NCI-H146 treated with DMSO at 0.1 percent for 48 hours (cell line): ENCODE data around the gene BTBD2.

Experiments
- DNase-seq: peaks from one replicate; lab custom pipeline; 2025; ENCODE audit not compliant: unreplicated experiment; lab: John Stamatoyannopoulos, UW

The BTBD2 gene

DNA sequence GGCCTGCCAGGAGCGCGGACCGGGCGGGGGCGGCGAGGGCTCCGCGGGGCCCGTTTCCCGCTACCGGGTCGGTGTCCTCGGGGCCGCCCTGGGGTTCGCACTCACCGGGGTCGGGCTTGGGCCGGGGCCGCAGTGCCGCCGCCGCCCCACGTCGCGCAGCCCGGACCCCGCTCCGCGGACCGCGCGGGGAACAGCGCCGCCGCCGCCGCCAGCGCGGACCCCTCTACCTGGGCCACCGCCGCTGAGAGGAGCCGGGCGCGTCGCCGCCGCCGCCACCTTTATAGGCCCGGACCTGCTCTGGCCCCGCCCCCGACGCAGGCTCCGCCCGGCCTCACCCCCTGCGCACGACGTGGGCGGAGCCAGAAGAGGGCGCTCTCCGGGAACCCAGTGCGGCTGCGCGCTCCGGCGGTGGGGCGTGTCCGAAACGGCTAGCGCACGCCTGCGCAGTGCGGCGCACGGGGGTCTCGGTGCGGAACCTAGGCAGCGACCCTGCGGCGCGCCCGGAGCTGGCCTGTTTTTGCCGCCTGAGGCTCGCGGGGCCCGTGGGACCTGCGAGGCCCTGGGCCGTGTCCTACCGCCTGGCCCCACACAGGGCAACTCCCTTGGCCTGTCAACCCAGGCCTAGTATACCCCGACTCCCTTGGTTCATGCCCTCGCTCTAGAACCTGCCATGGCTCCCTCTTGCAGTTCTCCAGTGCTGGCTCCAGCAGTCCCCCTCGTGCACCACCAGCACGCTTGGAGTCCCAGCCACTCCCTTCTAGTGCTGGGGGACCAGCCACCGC is 35.7 kb upstream of the BTBD2 start, which contains the start of gene MKNK2:
Gene MKNK2, minus strand, starts transcription at position 254 of the 782 bp plus-strand sequence. CDS start 393 bp downstream, outside the sequence.
- DNase-seq = peak; percentile 25

DNA sequence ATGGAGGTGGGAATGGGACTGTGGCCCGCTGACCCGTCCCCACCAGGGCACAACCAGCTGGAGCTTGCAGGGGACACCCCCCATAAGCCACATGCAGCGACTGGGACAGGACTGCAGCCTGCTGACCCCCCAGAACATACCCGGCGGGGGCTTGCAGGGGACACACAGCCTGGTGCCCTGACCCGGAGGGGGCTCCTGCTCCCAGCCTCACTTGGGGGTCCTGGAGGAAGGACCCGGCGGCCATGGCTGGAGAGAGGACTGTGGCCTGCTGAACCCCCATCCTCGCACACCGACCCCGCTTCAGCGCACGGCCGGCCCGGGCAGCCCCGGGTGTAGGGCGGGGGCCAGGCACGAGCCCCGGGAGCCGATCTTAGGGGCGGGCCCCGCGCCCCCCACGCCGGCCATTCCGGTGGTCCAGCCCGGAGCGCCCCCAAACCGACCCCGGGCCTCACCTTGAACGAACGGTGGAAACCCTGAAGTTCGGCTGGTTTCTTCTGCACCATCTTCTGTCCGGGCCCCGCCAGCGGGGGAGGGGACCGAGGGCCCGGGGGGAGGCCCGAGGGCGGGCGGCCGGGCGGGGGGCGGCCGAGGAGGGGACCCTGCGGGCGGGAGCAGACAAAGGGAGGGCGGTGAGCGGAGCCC is 35.0 kb upstream of the BTBD2 start:
- DNase-seq = no peak

DNA sequence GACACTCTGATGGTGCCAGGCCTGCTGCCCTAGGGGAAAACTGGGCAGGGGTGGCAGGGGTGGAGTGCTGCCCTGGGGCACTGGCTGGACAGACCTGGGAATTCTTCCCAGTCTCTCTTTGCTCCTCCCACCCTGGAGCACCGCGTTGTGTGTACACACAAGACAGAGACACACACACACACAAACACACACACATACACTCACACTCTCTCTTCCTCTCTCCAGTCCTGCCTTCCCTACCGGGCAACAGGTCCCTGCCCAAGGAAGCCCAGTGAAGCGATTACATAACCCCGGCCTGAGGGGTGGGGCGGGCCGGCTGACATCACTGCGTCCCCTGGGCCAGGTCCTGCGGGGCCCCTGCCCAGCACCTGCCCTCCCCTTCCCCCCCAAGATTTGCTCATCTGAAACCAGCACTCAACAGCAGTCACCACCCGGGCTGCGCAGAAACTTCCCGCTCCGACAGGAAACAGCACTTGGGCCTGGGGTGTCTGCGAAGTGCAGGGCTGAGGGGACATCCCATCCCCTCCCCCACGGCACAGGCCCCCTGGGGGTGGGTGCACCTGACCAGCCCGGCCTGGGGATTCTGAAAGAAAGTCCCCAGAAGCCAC is 34.3 kb upstream of the BTBD2 start:
- DNase-seq = peak; percentile 18

DNA sequence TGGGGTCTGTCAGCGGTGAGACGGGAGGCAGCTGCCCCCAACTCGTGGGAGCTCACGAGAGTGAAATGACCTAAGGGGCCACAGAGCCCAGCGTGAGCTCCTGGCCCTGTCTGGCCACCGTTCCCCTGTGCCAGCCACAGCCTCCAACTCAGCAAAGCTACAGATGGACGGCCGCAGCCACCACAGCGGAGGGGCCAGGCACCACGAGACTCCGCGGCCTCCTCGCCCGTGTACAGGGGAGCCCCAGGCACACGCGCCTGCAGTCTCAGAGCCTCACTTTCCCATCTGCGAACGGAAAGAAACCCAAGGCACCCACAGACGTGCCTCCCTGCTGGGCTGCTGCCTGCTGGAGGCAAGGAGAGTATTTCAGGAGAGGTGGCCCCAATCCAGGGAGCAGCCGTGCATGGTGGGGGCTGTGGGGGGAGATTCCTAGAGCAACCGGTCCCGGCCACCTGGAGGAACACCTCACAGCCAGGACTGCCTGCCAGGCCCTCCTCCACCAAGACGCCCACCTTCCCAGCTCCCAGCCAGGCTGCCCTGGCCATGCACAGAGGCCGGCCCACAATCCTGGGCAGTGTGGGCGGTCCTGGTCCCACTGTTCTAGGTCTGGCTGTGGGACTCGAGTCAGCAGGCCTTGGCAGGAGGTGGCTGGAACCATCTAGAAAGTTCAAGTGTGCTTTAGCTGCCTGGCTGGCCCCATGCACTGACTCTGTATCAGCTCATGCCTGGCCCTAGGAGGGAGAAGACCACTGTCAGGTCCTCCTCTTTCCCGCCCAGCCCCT is 33.6 kb upstream of the BTBD2 start:
- DNase-seq = no peak

DNA sequence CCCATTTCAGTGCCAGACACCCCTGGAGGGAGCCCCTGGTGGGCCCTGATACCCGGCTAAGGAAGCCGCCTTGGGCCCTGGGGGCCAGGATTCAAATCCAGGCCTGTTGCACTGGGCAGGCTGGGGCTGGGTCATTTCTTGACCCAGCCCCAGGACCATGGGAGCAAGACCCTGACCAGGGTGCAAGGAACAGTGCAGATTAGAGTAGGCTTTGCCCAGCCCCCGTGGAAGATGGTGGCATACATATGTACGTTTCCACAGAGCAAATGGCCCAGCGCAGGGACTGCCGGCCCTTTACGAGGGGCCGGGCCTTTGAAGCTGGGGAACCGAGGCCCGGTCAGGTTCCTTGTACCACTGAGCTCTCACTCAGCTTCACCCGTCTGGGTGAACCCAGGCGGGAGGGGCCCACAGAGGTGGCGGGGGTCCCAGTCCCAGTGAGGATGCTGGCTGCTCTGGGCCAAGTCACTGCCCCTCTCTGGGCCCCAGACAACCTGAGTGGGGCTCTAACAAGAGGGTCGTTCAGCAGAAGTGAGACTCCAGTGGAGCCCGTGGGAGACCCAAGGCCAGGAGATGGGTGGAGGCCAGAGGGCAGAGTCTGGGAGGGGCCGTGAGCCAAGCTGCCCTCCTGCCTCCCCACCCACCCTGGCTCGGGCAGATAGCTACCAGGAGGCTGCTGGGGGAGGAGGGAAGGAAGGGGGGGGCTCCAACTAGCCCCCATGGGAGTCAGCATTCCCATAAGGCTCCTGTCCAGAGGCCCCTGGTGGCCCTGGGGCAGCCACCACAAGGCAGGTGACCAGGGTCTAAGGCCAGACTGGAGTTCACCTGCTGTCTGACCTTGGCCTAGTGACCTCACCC is 32.8 kb upstream of the BTBD2 start:
- no peak for DNase-seq

DNA sequence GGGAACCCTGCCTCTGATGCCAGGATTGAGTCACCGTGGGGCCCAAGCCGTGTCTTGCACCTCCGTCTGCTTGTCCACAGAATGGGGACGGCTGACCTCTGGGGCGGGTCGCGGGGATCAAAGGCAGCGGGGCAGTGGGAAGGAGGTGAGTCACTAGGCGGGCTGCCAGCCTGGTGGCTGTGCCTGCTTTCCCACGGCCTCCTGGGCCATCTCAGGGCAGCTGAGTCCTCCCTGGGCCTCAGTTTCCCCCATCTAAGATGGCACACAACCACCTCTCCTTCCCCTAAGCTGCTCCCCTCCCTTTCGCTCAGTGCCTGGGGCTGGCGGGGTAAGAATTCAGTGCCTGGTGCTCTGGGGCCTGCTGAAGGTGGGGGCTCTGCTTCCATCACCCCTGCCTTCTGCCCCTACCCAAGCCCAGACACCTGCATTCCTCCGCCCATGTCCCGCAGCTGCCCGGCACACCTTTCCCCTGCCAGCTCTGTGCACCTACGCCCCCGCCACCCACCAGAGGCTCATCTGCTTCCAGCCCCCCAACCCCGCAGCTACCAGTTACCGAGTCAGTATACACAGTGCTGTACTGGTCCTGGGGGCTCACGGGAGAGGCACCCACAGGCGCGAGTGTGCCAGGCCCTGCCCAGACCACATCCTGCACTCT is 32.1 kb upstream of the BTBD2 start:
- no peak for DNase-seq

DNA sequence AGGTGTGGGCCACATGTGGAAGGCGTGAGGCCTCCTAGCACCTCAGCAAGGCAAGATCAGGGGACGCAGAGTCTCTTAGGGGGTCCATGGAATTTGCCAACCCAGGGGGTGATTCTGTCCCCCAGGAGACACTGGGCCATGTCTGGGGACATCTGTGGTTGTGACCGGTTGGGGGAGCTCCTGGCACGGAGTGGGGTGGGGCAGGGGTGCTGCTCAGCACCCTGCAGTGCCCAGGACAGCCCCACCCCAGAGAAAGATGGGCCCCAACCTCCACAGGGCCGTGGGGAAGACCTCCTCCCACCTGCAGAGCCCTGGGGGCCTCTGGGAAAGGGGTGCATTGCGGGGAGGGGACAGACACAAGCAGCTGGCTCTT is 31.5 kb upstream of the BTBD2 start:
- no peak for DNase-seq

DNA sequence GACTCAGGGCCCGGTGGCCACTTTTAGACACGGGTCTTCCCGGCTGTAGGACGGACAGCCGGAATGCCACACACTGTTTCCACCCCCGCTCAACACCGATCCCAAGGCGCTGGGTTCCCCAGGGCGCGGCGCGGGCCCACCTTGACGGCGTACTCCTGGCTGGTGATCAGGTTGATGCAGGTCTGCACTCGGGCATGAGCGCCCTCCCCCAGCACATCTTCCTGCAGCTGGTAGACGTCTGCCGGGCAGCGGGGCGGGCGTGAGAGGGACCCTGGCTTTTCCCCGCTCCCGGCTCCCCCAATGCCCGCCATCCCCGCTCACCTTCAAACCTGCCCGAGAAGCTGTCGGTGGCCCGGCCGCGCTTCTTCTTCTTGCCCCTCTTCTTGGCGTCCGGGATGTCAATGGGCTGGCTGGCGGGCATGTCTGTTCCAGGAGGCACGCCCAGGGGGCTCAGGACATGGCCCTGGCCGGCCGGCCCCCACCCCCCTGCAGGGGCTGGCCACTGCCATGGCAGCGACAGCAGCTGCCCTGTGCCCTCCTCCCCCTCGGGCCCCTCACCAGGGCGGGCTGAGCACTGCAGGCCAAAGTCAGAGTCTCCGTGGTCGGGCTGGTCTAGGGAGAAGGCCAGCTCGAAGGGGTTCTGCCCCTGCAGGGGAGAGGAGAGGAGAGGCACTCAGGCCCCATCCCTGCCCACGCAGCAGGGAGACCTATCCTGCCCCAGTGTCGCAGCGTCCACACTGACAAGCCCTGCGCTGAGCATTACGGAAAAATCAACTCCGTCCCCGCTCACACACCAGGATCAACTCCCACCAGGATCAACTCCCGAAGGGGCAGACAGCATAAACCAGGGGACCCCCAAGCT is 30.8 kb upstream of the BTBD2 start:
- DNase-seq = no peak

DNA sequence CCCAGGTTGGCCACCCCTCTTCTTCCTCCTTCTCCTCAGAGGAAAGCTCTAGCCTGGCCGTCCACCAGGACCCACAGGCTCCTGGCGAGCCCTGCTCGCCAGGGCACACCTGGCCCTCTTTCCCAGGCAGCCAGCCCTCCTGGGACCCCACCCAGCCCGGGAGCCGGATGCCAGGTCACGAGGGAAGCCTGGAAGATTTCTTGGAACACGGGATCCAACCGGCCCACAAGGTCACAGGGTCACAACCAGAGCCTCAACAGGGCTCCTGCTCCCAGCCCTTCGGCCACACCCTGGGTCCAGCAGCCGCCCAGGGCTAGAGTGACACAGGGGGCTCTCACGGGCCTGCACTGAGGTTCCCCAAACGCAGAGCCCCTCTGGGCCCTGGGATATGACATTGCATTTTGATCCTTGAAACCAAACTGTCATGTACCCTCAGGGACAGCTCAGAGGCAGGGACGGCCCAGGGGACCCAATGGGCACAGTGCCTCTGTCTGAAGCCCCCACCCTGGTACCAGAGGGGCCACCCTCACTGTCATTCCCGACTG is 30.1 kb upstream of the BTBD2 start:
- no peak for DNase-seq

DNA sequence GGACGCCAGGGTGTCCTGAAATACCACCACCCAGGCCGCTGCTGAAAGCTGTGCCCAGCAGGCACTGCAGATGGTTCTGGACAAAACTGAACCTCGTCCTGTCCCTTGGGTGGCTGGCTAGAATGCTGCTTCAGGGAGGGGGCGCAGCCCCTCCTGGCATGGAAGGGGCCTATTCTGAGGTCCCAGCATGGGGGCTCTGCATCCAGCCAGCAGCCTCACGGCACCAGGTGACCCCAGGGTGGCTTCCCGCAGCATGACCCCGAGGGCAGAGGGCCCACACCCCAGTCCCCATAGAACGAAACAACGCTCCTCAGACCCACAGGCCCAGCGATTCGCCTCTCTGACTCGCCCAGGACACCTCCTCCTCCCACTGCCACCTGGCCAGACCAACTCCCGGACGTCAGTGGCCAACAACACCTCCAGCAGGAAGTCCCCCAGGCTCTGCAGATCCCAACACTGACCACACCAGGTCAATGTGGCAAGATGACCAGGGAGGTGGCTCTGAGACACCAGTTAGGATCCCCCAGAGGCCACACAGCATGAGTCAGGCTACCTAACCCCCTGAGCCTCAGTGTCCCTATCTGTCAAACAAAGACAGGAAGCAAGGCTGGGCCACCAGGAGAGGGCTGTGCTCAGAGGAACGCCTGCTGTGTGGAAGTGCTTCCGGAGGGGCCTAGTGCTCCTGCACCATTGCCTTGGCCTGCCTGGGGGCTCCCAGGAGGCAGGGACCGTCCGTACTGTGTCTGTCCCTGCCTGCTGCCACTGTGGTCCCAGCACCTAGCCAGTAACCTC is 29.4 kb upstream of the BTBD2 start:
- no peak for DNase-seq

DNA sequence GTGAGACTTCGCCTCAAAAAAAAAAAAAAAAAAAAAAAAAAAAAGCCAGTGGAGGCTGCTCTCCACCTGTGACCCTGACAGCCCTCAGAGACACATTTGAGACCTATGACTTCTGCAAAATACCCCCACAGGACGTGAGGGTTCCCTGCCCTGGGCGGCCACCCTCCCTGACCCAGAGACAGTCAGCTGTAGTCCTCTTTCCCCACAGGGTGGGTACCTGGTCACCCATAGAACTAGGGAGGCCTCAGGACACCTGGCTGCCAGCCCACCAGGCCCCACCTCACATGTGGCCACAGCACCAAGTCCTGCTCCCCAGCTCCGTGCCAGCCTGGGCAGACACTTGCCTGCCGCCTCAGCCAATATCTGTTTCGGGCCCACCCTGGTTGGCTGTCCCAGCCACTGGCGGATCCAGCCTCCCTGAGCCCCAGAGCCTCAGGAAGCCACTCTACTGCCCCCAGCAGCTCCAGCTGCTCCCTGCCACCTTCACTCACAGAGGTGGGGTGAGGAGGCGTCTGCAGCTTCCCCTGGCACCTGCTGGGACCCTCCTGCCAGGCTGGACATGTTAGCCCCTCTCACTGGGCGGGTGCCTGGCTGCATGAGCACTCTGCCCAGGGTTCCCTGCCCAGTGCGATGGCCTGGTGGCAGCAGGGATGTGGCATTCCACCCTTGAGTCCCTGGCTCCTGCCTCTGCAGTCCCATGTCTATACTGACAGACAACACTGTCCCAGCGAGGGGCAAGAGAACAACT is 28.6 kb upstream of the BTBD2 start:
- no peak for DNase-seq

DNA sequence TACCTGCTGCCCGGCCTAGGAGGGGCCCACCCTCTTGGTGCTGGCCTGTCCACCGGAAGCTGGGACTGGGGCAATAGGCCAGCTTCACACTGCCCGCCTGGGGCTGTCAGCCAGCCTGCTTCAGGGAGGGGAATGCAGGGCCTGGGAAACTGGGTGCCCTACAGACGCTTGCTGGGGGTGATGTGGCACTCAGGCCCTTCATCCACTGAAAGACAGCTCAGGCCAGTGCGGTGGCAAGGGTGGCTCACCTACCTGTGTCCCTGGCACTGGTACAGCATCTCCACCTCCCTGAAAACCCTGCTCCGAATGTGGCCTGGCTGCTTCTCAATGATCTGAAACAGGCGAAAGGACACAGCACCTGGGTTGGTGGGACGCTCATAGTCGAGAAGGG is 27.7 kb upstream of the BTBD2 start:
- DNase-seq = no peak

DNA sequence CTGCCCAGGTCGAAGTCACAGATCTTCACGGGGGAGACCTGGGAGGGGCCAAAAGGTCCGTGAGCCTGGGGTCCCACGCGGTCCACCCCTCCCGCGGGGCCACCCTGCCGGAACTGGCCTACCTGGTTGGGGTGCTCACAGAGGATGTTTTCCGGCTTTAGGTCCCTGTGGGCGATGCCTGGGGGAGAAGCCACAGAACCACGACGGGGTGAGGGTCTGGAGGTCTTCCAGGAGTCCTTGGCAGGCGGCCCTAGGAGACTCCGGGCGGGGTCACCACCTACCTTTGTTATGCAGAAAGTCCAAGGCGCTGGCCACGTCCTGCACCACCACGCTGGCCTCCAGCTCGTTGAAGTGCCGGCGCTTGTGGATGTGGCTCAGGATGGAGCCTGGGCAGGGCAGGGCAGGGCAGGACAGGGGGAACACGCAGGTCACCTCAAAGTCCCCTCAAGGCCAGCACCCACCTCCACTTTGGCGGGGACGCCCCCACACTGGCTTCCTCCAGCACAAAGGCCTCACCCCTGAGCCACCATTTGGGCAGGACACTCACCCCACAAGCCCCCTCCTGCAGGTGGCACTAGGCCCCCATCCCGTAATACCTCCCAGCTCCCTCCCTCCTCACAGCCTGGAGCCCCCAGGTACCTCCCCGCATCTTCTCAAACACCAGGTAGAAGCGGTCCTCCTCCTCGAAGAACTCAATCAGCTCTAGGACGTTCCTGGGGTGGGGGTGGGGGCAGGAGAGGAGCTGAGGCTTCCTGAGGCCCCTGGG is 27.2 kb upstream of the BTBD2 start:
- DNase-seq = no peak

DNA sequence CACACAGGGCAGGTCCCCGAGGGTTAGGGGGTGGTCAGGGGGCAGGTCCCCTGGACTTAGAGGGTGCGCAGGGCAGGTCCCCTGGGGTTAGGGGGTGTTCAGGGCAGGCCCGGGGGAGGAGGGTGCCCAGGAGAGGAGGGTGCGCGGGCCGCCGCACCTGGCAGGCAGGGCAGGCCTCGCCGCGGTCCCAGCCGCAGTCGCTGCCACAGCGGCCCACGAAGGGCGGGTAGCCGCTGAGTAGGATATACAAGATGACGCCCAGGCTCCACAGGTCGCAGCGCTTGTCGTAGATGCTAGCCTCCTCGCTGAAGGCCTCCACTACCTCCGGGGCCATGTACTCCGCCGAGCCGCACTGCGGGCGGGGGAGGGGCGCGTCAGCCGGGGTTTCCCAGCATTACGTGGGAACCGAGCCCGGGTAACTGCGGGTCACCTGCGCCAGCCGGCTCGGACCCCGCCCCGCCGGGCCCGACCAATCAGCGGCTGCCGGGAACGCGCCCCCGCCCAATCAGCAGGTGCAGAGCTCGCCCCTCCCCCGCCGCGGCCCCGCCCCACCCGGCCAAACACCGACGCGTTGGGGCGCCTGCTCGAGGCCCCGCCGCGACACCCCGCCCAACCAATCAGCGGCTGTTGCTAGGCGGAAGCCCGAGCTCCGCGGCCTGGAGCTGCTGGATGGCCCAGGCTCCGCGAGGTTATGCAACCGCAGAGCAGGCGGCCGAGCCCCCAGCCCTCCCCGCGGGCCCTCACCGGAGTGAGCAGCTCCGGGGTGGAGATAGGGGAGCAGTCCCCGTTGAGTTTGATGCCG is 26.4 kb upstream of the BTBD2 start:
- DNase-seq = peak; percentile 34

DNA sequence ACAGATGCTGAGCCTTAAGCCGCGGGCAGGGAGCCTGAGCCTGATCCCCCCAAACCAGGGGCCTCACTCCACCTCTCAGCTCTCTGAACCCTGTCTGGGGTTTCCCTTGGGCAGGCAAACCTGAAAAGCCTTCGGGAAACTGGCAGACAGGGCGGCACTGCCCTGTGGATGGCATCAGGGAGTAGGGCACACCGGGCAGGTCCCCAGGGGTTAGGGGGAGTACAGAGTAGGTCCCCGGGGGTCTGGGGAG is 25.8 kb upstream of the BTBD2 start:
- DNase-seq = no peak
